NCI-H128 (cell line): ENCODE data around the gene CAMKK1.

Source experiments
- DNase-seq: peaks from one replicate; lab custom pipeline; 2025; ENCODE audit not compliant: unreplicated experiment; lab: John Stamatoyannopoulos, UW

The CAMKK1 gene

GRCh38 chr17:3815122-3815521 lies 77.7 kb downstream of the CAMKK1 start:
- DNase-seq: no peak

GRCh38 chr17:3814361-3814760 lies 78.5 kb downstream of the CAMKK1 start:
- no peak for DNase-seq

- no peak for DNase-seq
These were observed 79.7 kb downstream of the CAMKK1 start for GRCh38 chr17:3813171-3813570.

GRCh38 chr17:3812771-3813170 lies 80.1 kb downstream of the CAMKK1 start:
- DNase-seq: no peak

- DNase-seq: no peak
These were observed 80.6 kb downstream of the CAMKK1 start for GRCh38 chr17:3812284-3812683.
